Stimulated activated CD4-positive, alpha-beta T cell treated with anti-CD3 and anti-CD28 coated beads, Interleukin-12 subunit alpha, Interleukin-12 subunit beta, amount 100 ng/mL, for 24 hours (primary cell): ENCODE results near the gene LTBP1.
"Not testable (repeated sequence)": the region's sequence is repeated elsewhere in the genome, so short reads cannot be mapped to it uniquely, and the experiment has no call there.

Source experiments
- DNase-seq, 2 experiments: peaks; one replicate each; pipeline ENCODE4 v3.0.0-alpha.2; 2020; ENCODE audit warnings: low read depth in 2 of 2

The LTBP1 gene

GRCh38 chr2:33222309-33222708 is 275.6 kb downstream of the LTBP1 start:
- DNase-seq, result no peak

GRCh38 chr2:33223856-33224255 is 277.1 kb downstream of the LTBP1 start:
- DNase-seq, result no peak

GRCh38 chr2:33225350-33225749 is 278.6 kb downstream of the LTBP1 start:
- no peak for DNase-seq

DNA sequence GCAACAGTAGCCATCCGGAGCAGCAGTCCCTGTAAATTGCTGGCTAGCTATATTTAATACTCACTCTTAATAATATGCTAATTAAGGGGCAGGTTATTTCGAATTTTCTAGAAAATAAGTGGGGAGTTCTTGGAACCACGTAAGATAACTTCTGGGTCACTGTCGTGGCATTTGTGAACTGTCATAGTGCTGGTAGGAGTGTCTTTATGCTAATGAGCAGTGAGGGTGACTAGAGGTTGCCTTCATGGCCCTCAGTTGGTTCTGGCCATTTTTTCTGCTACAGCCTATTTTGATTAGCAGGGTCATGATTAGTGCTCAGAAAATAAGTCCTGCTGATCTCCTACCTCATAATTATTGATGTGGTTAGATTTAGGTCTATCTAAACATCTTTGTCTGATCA is 279.8 kb downstream of the LTBP1 start:
- DNase-seq, result no peak

- DNase-seq, result no peak
These were observed 282.9 kb downstream of the LTBP1 start for GRCh38 chr2:33229646-33230045.

- DNase-seq, result no peak
These were observed 283.4 kb downstream of the LTBP1 start for GRCh38 chr2:33230195-33230594.

DNA sequence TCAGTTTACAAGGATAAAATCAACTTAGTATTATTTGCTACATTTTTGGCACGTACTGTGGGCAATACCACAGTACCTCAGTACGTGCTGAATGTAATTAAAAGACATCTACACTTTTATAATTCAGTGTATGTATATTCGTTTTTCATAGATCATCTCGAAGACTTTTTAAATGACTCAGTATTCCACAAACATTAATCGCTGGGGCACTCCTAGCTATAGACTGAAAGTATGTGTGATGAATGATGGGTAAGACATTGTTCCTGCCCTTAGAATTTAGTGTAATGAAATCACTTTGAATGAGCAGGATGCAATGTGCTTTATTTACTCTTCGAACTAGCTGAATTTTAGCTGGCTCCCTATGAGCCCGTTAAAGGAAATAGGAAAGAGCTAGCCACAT is 284.1 kb downstream of the LTBP1 start:
- no peak for DNase-seq

GRCh38 chr2:33235559-33235958 is 288.8 kb downstream of the LTBP1 start:
- not testable (repeated sequence) for DNase-seq

- DNase-seq, result no peak
These were observed 290.0 kb downstream of the LTBP1 start for GRCh38 chr2:33236482-33237385.

DNA sequence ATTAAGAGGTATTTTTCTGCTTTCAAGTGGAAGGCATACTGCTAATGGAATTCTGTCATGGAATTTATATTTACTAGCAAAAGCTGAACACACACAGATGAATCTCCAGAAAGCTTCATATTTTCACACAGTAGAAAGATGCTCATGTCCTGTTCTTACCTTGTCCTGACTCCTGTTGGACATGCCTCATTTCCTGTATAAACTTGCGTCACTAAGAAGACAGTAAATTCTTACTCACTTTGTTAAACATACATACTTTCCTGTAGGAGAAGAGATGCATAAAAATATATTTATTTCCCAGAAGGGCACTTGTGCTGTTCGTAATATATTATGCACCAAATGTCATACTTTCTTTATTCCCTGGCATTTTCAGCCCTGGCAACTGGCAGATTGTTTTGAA is 291.4 kb downstream of the LTBP1 start:
- no peak for DNase-seq

DNA sequence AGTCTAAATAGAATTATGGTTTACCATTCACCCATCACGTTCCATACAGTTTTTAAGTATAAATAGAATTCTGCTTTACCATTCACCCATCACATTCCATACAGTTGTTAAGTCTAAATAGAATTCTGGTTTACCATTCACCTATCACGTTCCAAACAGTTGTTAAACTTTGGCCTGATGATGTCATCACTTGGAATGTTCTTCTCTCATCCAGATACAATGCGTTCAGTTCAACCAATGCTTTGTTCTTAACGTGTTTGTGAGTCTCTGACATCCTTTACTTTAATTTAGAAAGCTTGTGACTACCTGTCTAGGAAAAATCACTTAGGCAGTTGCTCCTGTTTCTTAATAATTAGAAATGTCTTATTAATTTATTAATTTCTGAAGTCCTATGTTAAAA is 293.4 kb downstream of the LTBP1 start:
- DNase-seq, result no peak

DNA sequence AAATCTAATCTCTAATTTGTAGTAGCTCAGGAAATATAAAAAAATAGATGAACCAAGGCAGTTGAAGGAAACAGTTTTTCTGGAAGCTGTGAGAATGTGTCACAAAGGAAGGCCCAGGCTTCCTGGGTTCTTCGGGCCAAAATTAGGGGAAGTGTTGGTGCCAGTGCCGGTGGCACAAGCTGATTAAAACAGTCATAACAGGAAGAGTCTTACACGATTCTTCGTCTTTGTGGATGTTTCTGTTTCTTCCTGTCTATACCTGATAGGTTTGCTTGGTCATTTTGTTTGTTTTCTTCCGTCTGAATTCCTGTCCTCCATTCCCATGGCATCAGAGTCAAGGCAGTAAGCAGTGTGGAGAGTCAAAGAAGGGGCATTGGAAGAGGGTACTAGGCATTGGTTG is 294.3 kb downstream of the LTBP1 start:
- no peak for DNase-seq

GRCh38 chr2:33241581-33241980 is 294.8 kb downstream of the LTBP1 start:
- DNase-seq, result no peak

- DNase-seq, result no peak
These were observed 296.1 kb downstream of the LTBP1 start for GRCh38 chr2:33242845-33243244.

- DNase-seq, result no peak
These were observed 299.7 kb downstream of the LTBP1 start for GRCh38 chr2:33246432-33246831.

DNA sequence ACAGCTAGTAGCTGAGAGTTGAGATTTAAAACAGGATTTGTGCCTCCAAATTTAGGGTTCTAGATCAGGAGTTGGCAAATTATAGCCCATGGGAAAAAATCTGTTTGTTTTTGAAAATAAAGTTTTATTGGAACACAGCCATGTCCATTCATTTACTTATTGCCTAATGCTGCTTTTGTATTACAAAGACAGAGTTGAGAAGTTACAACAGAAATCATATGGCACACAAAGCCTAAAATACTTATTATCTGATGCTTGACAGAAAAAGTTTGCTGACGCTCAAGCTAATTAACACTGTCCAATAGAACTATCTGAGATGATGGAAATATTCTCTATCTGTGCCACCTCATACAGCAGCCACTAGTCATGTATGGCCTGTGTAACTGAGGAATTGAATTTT is 300.6 kb downstream of the LTBP1 start:
- no peak for DNase-seq

- DNase-seq, result no peak
These were observed 303.8 kb downstream of the LTBP1 start for GRCh38 chr2:33250417-33251029.

GRCh38 chr2:33256162-33256755 is 309.5 kb downstream of the LTBP1 start:
- DNase-seq, result no peak

DNA sequence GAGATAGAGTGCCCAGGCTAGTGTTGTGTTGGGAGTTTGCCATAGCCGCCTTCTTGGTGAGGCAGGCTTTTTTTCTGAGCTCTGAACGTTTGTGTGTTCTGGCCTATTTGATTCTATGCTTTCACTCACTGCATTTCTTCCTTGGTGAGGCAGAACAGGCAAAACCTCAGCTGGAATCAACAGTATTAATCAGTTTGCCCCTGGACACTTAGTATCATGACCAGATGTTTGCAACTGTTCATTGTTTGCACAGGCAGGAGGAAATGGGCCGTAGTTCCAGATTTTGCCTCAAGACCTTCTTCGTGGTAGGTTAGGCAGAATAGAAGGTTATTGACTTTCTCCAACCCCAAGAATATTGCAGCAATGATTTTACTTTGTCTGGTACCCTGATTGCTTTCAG is 311.6 kb downstream of the LTBP1 start:
- DNase-seq, result no peak

- no peak for DNase-seq
These were observed 315.3 kb downstream of the LTBP1 start for GRCh38 chr2:33262097-33262496.

DNA sequence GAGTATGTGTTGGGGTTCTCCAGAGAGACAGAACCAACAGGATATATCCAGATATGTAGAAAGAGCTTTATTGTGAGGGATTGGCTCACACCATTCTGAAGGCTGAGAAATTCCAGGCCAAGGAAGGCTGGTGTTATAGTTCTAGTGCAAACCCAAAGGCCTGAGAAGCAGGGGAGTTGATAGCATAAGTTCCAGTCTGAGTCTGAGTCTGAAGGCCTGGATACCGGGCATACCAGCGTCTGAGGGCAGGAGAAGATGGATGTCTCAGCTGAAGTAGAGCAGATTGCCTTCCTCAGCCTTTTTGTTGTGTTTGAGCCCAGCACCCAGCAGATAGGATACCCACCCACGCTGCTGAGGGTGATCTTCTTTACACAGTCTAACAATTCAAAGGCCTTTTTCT is 318.0 kb downstream of the LTBP1 start:
- no peak for DNase-seq

DNA sequence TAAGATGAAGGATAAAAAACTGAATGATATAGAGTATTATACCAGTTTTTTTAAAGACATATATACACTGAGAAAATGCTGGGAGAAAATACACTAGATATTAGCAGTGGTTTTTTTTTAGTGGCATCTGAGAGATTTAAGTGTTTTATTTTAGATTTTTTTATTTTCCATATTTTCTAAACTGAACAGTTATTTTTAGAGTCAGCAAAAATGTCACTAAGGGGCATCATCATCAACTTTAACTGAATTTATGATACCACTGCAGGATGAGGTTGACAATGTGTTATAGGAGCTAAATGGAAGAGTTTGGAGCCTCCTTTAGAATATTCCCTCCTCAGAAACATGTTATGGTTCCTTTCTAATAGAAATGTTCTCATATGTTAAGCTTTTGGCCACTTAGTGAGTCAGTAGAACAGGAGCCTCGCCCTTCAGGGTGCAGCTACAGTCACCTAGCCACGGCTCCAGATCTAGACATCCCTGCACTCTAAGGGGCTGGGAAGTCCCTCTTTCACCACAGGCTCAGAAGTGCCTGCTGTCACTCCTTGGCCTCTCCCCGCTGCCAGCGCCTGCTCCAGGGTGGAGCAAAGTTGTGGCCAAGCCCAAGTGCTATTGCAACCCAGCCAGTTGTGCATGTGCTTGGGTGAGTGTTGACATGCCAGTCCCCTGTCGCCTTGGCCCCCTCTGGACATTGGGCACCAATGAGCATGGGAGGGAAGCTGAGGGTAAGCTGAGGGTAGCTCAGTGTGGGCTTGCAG is 319.0 kb downstream of the LTBP1 start:
- DNase-seq, result no peak
